Fibroblast of skin of left biceps (primary cell): ENCODE data around the gene TLX3.
"Not testable (repeated sequence)": the region's sequence is repeated elsewhere in the genome, so short reads cannot be mapped to it uniquely, and the experiment has no call there.

Experiments
- DNase-seq, 2 experiments: peaks; one replicate each; pipeline ENCODE4 v3.0.0-alpha.2; 2013; ENCODE audit warnings: low read depth in 2 of 2

The TLX3 gene

DNA sequence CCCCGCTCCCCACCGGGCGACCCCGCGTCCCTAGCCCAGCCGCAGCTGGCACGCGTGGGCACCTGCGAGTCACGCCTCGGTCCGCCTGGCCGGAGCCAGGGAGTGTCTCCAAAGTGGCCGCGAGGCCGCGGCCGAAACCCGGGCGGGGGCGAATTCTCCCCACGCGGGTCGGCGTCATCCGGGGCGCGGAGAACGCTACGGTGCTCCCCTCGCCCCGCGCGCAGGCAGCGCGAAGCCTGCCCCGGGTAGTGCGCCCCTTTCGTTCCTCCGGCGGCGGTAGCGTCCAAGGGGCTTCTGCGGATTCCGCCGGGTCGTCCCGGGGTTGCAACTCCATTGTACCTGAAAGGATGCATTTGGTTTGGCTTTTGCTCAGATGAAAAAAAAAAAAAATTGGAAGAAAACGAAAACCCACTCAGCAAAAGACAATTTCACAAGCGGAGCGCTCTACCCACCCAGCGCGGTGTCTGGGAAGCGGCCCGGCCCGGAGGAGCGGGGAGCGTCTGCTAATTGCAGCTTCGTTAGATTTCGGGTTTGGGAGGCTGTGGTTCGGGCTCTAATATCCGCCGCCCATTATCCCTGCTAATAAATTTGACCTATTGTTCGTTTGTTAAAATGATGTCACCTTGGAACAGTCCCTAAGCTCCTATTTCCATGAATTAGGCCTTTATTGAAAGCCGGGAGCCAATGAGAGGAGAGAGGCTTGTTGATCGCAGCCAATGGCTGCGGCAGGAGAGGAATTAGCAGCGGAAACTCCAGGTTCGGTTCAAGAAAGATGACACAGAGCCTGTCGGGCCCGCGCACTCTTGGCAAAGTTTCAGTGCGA is at the start of gene TLX3:
Gene TLX3 (plus strand): TSS at position 796 of the 823 bp plus-strand sequence. CDS start 118 bp downstream, outside the sequence.
- DNase-seq, result no peak

DNA sequence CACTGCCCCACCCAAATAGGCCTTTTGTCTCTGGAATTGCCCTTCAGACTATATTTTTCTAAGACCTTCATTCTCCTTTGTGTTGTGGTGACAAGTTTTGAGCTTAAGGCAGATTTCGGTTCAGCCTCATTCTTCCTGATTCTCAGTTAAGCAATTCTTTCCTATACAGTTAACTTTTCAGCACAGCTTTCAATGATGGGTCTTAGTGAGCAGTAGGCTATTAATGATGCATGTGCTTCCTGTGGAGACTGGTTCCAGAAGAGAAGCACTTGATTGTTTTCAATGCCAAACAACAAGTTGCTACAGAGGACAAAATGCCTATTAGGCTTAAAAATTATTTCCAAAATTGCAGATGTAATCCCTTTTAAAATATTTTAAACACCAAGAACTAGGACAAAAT is 47.7 kb upstream of the TLX3 start:
- no peak for DNase-seq

DNA sequence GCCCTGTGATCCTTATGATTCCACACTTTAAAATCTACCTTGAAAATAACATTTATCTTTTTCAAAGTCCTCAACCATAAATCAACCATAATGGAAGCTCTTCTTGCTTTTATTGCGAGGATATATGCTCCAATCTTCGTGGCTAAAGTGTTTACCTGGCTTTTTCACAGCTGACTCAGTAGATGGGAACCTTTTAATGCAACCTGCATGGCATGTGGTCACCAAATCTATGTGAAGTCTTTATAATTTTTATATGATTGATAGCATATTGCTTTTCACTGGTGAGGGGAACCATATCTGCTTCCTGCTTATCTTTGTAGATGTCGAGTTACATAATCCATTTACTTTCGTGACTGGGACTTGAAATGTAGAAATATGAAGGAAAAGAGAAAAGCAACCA is 47.1 kb upstream of the TLX3 start:
- no peak for DNase-seq

DNA sequence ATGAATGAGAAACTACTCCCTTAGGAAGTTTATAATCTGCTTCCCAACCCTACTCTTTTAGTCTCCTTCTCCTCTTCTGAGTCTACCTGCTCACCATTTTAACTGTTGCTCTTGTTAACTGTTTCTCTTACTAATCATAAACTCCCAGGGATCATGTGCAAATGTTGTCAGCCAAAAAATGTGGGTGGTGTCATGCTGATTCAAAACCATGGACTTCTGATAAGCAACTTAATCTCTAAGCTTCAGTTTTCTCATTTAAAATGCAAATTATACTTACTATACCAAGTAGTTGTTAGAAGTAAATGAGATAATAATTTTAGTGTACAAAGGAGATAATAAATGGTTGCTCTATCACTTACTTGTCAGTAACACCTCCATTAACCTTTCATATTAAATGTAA is 45.9 kb upstream of the TLX3 start:
- no peak for DNase-seq

- no peak for DNase-seq
Observed at GRCh38 chr5:171264843-171265242, 44.2 kb upstream of the TLX3 start.

GRCh38 chr5:171268700-171269620 is 40.1 kb upstream of the TLX3 start:
- no peak for DNase-seq

DNA sequence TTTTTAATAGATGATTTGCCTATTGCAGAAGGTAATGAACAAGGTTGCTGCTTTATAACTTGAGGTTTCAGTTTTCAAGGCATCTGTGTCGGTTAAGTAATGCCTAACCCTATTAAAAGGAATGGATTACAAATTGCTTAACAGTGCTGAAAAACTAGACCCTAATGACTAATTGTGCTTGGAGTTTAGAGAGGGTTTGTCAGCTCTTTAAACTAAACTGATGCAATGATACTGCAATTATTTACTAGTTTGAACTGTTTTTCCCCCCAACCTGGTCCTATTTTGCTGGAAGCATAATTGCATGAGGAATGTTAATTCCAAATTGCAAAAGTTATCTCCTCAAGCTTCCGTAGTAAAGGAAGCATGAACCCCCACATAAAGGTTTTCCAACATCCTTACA is 39.3 kb upstream of the TLX3 start:
- DNase-seq, result peak; percentile 77 to 84

DNA sequence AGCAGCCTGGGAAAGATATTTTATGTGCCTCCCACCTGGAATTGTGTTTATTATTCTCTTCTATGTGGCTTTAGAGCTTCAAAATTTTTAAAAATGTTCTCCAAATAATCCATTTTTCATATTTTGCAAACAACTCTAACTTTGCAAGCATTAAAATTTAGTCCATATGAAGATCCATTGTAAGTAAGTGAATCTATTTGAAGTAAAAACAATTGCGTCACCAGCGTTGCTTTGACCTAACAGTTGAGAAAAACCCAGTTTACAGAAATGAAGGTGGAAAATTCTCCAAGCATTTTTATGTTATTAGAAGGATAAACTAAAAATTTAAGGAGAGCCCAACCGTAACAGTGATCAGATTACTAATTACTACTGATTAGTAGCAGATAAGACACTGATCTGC is 38.9 kb upstream of the TLX3 start:
- DNase-seq, result no peak

DNA sequence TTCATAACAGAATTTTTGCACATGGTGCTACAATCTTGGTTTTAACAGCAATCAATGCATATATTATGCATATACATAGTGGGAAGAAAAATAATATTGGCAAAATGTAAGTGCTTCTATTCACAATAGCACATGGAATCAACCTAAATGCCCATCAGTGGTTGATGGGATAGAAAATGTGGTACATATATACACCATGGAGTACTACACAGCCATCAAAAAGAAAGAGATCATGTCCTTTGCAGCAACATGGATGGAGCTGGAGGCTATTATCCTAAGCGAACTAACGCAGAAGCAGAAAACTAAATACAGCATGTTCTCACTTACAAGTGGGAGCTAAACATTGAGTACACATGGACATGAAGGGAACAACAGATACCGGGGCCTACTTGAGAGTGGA is 37.2 kb upstream of the TLX3 start:
- DNase-seq, result no peak

DNA sequence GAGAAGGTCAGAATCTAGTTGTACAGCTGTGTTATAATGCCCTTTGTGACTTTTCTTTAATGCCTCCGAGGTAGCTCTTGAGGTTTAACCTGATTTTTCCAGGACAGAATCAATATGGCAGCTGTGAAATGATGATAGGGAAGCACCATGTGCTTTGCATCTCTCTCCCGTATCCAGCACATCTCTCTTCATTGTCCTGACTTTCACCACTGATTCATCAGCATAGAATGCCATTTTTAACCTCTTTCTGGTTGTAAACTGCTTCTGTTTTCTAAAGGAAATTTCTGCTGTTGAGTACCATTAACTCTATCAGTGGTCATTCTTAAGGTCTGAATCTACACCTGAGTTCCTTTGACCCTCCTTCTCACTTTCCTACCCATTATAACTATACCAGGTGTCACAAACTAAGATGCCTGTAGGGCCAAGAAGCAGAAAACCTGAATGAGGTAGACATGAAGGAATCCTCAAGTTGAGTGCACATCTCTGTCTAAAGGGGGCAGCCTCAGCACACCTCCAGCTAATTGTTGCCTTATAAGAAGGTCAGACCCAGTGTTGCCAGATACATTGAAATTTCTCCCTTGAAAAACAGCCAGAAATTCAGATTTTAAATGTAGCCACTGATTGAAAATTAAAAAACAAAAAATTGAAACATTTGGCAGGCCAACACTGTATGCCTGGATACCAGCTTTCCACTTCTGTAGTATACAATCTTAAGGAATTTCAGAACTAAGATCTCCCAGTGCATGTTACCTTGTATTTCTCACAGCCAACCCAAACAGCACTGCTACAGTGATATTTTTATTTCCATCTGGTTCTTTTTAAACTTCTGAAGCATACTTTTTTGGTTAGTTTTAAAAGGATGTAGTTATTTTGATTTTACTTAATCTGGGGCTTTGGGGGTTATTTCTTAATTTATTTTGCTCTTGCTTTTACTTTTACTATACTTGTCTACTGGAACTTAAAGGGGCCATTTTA is 35.8 kb upstream of the TLX3 start:
- DNase-seq, result no peak

DNA sequence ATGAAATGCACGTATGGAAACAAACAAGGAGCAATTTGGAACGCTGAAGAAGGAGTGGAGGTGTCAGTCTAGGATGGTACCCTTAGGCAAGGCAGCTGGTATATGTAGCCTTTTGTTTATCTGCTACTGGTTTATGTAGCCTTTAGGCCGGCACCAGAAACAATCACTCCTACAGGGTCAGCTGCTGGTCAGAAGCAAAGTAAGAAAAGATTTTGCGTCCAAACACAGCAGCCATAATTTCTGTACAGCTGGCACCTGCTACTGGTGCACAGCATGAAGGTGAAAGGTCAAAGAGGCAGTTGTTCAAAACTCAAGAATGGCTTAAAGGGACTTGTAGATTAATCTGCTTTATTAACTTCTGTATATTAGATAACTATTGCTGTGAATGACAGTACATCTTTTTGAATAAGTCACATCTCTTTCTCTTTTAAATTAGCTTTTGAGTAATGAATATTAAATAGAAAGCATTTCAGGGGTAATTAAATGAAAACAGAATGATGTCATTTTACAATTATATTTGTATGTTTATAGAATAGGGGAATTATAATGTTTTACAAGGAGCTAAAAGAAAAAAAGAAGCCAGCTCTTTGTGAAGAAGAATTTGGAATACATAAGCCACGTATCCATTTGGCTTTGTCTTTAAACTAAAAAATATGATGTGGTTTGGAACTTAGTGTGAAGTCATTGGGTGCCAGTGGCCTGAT is 33.1 kb upstream of the TLX3 start:
- DNase-seq, result no peak

DNA sequence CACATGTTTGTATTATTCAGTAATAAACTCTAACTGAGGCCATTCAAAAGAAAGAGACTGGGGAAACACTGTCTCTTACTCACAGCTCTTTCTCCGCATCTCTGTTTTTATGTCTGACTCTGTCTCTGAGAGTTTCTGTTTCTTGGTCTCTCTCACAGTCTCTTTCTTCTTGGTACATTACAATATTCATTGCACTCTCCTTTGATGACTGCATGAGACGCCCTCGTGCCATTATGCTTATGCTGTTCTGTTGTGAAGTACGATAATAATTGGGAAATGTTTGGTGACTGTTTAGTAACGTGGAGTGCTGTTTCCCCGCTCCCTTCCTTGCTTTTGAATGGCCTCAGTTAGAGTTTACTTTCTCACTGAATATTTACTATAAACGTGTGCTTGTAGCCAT is 25.3 kb upstream of the TLX3 start:
- no peak for DNase-seq

DNA sequence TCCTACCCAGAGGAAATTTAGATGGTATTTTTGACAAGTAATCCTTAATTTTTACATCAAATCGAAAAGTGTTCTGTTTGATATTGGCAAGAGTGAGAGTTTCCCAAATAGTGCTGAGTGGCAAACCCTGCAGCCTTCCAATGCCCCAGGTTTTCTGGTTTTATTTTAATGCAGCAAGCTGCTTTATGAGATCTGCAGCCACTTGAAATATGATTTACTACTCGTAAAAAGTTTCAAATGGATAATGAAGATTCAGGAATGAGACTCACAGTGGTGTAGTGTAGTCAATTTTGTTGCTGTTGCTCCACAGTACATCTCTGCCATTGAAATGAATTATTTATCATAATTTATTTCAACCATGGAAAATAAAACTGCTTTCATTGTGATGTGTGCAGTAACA is 23.6 kb upstream of the TLX3 start:
- DNase-seq, result no peak

DNA sequence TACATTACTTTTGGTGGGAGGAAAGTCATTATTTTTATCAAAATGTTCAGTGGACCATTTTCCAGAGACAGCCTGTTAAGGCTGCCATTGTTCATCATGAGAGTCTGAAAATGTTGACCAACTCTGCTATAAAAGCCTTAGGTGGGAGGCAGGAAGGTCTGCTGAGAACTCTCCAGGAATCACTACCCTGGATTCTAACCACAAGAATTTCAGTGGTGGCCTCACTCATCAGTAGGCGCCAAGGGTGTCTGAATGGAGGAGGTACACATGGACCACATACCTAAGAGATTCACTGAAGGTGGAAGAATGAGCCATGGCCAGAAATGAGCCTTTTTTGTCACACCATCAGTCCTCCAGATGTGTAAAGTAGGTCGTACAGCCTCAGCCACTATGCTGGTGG is 21.0 kb upstream of the TLX3 start:
- no peak for DNase-seq

- no peak for DNase-seq
Observed at GRCh38 chr5:171291371-171291770, 17.7 kb upstream of the TLX3 start.

GRCh38 chr5:171295299-171295698 is 13.7 kb upstream of the TLX3 start:
- DNase-seq, result no peak

DNA sequence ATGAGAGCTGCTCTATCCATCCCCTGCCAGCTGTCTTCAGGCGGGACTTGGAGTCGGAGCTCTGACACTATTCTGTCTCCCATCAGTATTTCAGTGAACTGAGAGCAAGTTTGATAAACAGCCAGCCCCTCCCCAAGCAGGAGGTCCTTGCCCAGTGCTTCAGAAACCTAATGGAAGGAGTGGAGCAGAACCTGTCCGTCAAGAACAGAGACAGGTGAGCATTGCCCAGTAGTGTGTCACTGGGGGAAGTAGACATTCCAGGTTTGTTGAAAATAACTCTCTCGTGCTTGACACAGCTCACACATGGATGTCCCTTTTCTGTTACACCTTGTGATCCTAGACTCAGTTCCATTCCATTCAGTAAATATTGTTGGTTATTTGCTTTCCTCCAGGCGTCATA is 13.2 kb upstream of the TLX3 start:
- DNase-seq, result no peak

- not testable (repeated sequence) for DNase-seq
Observed at GRCh38 chr5:171297941-171298340, 11.1 kb upstream of the TLX3 start.

DNA sequence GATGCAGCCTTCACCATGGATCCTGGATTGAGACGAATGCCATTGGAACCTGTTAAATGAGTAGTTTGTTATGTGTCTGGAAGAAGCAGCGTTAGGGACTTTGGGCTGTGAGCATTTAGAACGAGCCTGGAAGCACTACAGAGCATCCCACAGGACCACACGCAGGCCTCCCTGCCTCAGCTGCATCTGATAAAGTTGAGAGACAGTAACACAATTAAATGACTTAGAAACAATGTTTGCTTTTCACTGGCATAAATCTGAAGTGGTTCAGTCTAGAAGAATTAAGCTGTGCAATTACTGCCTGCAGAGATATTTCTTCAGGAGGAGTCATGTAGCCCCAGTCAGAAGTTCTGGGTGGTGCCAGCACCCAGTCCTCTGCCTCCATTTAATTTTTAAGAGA is 9.8 kb upstream of the TLX3 start:
- DNase-seq, result no peak

DNA sequence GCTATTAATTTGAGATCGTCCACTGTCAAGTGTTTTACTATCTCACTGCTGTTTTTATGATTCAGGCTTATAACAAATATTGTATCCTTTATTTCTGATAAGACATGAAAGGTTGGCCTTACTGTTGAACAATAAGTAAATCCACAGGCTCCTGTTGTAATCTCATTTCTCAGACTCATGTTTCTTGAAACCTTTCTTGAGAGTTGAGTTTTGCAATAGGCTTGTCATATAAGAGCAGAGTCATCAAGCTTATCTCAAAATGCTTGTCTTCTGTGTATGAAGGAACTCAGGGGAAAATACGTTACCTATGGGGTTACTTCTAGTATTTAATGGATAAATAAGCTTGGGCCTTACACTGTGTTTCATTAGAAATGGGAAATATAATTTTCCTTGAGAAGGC is 9.2 kb upstream of the TLX3 start:
- DNase-seq, result no peak

- DNase-seq, result no peak
Observed at GRCh38 chr5:171300358-171300757, 8.7 kb upstream of the TLX3 start.
